ENCODE results near the gene ARFGAP1.

- TF ChIP-seq POLR2AphosphoS5 (IDR thresholded peaks at IDR 0.05; ENCODE audit: low read depth, low read length) = no peak
- no peak for TF ChIP-seq POLR2A (IDR thresholded peaks at IDR 0.05; ENCODE audit: low read depth, low read length)
- no peak for TF ChIP-seq TAF1 (IDR thresholded peaks at IDR 0.05; ENCODE audit: low read depth, low read length)
- no peak for TF ChIP-seq SPI1 (IDR thresholded peaks at IDR 0.05; ENCODE audit: low read depth, low read length)
- TF ChIP-seq POU2F2 (IDR thresholded peaks at IDR 0.05; ENCODE audit: low read depth, low read length) = no peak
- TF ChIP-seq PAX5 (IDR thresholded peaks at IDR 0.05; ENCODE audit: insufficient read depth, low read length, severe bottlenecking) = no peak
Observed at GRCh38 chr20:63267691-63268090, 4.9 kb upstream of the ARFGAP1 start.

All from GM12891 (cell line).